Measurements from ENCODE around the gene SLC27A3.
A peak's percentile ranks its signal among the peaks of the same experiment; 100 is the strongest.

SLC27A3 gene

DNA sequence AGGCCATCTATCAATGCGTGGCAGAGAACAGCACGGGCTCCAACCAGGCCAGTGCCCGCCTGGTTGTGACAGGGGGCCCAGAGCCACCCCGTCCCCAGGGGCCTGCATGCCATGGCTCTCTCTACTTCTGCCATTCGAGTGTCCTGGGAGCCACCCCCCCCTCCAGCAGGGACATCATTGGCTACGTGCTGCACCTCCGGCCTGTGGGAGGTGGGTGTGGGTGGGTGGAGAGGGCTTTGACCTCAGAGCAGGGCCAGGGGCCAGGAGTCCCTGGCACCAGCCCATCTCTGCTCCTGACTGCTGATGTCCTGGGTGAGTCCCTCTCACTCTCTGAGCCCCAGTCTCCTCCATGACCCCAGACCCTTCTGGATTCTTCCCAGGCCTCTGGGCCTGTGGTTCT lies 25.3 kb downstream of the SLC27A3 start:
- no peak for DNase-seq

DNA sequence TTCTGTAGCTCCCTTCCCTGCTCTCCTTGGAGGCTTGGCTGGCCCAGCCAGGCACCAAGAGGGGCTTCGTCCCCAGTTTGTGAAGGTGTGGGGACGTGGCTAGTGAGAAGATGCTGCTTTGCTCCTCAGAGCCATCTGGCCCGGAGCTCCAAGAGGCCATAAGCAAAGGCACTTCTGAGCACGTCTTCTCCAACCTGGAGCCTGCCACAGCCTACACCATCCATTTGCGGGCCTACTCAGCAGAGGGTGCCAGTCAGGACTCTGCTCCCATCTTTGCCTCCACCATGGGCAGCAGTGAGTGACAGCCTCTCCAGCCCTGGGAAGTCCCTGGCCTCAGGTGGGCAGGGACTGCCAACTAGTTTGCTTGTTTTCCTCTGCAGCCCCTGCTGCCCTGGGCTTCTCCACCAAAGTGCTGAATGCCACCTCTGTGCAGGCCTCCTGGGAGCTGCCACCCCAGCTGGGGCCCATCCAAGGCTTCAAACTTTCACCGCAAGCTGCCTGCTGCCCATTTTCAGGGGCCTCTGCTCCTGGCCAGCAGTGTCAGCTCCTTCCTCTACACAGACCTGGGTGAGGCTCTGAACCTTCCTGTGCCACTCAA lies 25.9 kb downstream of the SLC27A3 start:
- no peak for DNase-seq

DNA sequence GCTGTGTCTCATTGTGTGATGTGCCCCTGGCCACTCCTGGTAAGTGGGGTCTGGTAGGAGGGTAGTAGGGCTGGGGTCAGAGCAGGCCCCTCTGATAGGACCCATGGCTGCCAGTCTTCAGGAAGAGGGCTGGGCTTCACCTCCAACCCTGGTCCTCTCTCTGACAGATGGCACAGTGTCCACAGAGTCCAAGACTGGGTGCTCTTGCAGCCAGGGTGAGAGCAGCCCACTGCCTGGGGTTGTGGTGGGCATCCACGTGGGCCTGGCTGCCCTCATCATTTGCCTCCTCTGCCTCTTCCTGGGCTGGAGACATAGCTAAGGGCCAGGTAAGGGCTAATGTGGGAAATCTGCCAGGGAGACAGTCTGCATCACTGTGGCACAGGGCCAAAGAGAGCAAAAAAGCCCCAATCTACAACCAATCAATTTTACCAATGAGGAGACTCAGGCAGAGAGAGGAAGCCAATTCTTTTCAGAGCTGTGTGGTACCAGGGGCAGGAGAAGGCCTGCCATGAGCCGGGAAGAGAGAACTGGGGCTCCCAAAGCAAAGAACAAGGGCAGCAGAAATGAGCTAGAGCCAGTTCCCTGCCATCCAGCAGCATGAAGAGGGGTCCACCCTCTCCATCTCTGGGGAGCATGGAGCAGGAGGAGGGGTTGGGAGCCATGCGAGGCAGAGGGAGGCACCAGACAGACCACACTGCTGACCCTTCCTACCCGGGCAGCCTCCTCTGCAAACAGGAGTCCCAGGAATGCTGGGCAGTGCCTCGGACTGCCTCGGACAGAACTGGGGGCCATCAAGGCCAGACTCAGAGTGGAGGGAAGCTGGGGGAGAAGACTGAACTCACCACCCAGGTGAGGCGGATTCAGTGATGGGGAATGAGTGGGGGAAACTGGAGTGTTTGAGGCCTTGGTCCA lies 26.8 kb downstream of the SLC27A3 start:
- DNase-seq, result no peak

DNA sequence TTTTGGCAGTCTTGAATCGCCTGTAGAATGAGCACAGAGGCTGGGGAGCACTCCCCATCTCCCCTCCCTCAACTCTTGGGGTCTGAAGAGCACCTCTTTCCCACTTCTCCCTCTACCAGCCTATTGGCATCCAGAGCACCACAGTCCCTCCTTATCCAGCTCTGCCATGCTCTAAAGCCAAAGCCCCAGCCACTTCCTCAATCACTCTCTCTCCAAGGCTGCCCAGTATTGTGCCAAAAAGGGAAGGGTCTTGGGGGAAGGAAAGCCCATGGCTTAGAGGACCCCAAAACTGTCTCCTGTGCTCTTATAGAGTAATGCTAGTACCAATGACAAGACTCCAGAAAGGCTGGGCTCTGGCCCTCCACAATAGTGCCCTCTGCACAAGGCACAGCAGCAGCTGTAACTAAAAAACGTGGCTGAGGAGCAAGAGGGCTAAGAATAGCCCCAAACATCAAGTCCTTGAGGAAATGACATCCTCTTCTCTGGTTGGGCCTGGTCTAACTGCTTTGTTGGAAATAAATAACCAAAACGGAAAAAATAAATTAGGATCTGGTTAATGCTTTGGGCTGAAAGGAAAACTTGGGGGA lies 28.4 kb downstream of the SLC27A3 start:
- no peak for DNase-seq

DNA sequence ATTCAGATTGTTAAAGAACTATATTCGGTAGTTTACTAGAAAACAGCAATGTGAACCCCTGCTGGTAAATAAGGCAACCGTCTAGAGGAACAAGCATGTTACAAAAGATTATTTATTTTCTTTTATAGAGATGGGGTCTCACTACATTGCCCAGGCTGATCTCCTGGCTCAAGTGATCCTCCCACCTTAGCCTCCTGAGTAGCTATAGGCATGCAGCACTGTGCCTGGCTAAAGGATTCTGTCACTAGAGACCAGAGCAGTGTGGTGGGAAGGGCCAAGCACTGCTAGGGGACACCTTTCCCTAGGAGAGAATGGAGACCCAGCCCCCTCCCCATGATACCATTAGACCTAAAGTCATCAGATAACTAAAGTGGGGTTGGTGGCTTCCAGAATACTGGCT lies 28.9 kb downstream of the SLC27A3 start:
- no peak for DNase-seq

DNA sequence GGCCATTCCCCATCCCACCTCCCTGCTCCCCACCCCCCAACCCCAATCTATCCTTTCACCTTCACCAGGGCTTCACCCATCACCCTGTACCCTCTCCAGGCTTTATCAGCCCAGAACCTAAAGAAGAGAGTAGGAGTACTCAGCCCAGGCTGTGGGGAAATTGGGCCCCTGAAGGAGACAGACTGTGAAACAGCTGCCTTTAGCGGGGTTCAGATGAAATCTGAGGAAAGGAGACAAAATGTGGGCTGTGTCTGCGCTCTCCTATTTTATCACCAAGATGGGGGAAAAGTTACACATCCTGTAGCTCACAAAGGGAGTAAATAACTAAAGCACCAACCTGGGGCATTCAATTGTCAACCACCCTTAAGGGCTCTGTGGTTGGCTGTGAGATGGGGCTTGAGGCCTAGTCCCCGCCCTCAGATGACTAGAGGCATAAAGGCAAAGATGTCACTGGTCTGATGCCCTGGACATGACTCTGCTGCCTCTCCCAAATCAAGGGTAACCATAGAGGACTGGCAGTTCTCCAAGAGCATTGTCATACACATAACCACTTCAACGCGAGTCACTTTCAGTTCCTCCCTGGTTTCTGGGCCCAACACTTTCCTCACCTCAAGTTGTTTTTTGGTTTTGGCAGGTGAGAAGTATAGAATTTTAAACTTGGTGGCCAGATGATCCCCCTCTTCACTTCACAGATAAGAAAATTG lies 30.0 kb downstream of the SLC27A3 start:
- peak; percentile 45 for DNase-seq

DNA sequence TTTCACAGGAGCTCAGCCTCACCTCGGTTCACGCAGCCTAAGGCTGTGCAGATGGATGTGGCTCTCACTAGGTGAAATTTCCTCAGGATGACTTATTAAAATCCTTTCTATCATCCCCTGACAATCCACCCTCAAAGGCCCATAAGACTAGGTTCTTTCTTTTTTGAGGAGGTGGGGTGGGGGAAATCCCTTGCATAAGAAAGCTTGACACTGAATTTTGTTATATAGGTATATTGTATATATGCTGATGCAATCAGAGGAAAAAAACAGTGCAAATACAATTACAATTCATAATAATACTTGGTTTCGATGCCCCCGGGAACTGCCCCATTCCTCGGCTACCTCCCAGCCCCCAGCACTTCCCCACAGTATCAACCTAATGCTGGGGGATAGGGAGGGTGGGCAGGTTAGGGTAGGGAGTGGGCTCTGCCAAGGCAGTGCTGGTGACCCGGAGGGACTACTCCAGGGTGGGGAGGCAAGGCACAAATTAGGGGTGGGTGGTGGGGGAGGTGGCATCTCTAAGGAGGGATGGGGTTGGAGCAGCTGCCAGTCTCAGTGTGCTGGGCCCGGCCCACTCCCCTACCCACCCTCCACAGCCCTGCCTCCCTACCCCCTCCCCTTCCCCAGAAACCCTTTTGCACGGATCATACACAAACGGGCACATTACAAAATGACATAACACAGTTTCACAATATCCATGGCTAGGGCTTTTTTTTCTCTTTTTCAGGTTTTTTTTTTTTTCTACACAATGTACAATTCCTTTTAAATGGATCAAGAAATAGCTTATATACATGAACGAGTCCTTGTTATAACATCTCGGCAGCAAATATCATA lies 30.9 kb downstream of the SLC27A3 start:
- no peak for DNase-seq

DNA sequence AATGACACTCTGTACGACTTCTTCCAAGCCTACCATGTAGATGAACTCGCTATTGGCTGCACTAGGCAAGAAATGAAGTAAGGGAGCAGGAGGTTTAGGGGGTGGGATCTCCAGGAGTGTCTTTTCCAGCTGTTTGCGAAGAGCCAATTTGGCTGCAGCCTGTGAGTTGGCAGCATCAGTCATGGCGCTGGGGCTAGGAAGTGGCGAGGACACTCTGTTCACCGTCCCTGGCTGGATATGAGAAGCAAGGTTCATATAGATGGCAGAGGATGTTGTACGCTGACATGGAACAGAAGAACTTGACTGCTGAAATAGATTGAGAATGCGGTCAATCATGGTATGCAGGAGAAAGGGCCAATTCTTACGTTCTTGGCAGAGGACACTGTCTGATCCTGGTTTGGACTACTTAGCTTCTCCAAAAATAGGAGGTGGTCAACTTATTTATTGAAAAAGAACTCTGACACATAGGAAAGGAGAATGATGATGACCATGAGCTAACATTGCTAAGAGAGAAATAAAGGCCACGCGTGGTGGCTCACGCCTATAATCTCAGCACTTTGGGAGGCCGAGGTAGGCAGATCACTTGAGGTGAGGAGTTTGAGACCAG lies 41.2 kb downstream of the SLC27A3 start:
- no peak for DNase-seq

DNA sequence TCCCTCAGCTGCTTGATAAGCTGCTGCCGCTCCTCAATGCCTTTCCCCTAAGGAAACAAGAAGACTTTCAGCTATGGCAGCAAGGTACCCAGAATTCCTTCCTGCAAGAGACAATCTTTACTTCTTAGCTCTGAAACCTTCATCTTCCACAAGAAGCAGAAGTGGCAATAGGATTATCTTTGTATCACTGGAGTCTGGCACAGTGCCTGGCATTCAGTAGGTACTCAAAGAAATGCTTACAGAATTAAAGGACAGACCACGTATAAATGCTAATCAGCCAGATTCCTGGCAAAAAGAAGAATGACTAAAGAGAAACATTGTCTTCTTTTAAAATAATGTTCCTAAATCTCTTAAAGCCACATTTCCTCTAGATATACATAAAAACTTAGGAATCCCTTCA lies 43.7 kb downstream of the SLC27A3 start:
- DNase-seq, result no peak

DNA sequence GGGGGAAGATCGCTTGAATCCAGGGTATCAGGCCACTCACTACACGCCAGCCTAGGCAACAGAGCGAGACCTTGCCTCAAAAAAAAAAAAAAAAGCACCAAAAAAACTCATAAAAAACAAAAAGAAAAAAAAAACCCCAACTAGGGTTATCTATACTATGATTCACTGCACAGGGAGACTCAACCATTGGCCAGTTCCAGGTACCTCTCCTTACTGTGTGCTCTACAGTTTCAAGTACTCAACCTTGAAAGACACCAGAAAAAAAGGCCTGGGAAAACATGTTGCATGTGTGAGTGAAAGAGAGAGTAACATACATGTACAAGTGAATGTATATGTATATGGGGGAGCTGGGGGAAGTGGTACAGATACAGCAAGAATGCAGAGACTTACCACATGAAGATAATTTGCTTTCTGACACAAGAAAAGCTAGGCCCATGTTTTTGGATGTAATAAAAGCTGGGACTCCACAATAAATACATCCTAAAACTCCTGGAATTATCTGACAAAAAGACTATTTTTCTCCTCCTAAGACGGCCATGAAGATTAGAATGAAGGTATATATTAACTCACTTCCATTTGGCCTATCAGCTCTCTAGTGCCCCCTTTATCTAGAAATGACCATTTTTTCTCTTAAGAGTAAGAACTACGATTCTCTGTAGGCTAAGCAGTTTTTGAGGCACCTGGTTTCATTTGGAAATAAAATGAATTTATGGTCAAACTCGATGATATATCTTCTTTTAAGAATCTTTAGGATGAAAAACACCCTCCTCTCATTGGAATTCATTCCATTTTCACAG lies 52.2 kb downstream of the SLC27A3 start:
- DNase-seq, result no peak

Measured in NCI-H2107 (cell line).